Omental fat pad (tissue), 4 donors: ENCODE results near the gene TOPORS. TPM values are rescaled to one million over a fixed set of nuclear protein-coding genes. Genes with fewer than 3 reads are reported as not detected.
"Not testable (repeated sequence)": the region's sequence is repeated elsewhere in the genome, so short reads cannot be mapped to it uniquely, and the experiment has no call there.

ENCODE experiments used
- ATAC-seq: fragments of 150-250 bp; one replicate; pipeline ENCODE4 v1.9.1; 2016; ENCODE audit warnings: mild to moderate bottlenecking, moderate library complexity; ENCODE audit not compliant: low FRiP score
- DNase-seq: peaks from one replicate; pipeline ENCODE4 v3.0.0-alpha.2; 2019; ENCODE audit warnings: low spot score
- CTCF ChIP-seq, 3 donors: fragments of 450-650 bp; IDR thresholded peaks; one replicate each; pipeline ENCODE4 v1.5.1; 2016 to 2017; ENCODE audit warnings: antibody characterized with exemption in 3 of 3, mild to moderate bottlenecking in 3 of 3, moderate library complexity in 2 of 3
- total RNA-seq, 4 donors: library from RNA; depleted of rRNA; stranded (reverse); fragments of >200 nt; gene quantifications; one replicate each; pipeline ENCODE4 v1.1.0, GENCODE V29; 2016

Gene TOPORS
- total RNA-seq, 4 donors from 2014 or later, result 18.0 to 27.1 (median 24.6) TPM

DNA sequence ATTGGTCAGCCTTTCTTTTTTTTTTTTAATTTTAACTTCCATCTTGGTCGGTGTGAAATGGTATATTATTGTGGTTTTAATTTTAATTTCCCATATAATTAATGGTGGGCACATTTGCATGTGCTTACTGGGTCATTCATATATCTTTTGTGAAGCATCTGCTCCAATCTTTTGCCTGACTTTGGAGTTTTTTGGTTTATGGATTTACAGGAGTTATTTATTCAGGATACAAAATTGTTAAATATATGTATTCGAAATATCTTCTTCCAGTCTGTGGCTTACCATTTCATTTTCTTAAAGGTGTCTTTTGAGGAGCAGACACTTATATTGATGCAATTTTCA, 25.7 kb downstream of the TOPORS start:
- no peak for DNase-seq
- no peak for ATAC-seq
- TF ChIP-seq CTCF (IDR thresholded peaks at IDR 0.05), result no peak

DNA sequence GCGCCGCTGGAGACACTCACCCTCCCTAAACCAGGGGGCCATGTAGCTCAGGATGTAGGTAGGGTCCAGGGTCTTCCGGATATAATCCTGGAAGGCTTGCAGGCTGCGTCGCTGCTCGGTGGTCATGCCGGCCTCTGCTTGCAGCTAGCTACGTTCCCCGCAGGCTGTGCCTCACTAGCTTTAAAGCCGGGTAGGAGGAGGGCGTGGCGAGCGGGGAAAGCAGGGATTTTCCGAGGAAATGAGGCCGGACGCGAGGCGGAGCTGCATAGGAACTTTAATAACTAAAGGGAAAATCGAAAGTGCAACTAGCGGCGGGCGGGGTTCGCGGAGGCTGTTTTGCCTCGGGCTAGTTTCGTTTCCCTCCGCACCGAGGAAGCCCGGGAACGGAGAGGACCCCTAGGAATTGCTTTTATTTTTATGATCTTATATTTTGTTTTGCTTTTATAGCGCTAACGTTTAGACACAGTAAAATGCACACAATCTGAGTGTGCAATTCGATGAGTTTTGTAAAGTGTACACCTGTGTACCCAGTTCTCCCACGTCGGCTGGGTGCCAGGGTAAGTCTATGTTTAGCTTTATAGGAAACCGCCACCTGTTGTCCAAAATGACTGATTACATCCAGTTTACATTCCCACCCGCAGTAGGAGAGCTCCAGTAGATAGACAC, 26.2 kb downstream of the TOPORS start, which contains the start of gene RIGI:
Gene RIGI (minus strand): TSS at position 156 of the 666 bp plus-strand sequence. CDS start 30 bp downstream, at position 126.
- DNase-seq (peak; percentile 86), ATAC-seq (peak; percentile 97)
- no peak for TF ChIP-seq CTCF (IDR thresholded peaks at IDR 0.05)

- peak; percentile 19 for ATAC-seq
- TF ChIP-seq CTCF (IDR thresholded peaks at IDR 0.05), result no peak
- no peak for DNase-seq
Observed at GRCh38 chr9:32525709-32526030, 26.7 kb downstream of the TOPORS start.

DNA sequence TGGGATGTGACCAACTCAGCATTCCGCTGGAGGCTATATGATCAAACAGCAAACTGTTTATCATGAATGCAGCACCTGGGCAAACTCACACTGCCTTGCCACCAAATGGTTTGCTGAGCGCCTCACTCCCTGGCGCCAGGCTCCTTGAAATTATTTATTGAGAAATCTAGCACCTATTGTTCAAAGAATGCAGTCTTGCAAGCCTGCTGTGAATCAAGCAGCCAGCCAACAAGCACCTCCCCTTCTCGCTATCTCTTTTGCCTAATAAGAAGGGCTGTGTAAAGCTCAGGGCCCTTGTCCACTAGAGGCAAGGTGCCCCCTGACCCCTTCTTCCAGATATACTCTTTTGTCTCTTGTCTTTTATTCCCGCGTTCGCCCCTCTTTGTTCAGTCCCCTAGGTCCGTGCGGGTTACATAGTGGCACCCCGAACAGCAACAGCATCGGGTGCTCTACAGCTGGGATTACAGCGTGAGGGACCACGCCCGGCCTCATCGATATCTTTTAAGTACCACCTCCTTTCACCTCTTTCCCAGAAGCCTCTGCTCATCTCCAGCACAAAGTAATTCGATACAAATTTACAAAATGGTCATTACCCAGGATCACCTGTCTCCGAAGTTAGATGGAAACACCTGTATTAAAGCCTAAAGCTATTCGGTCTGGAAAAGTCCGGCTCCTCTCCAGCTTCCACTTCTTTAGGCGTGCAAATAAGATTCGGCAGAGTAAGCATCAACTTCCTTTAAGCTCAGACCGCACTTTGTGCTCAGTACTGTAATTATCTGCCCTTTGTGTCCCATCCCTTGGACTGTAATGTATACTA, 27.3 kb downstream of the TOPORS start:
- DNase-seq (no peak), ATAC-seq (peak; percentile 31)
- no peak for TF ChIP-seq CTCF (IDR thresholded peaks at IDR 0.05)

DNA sequence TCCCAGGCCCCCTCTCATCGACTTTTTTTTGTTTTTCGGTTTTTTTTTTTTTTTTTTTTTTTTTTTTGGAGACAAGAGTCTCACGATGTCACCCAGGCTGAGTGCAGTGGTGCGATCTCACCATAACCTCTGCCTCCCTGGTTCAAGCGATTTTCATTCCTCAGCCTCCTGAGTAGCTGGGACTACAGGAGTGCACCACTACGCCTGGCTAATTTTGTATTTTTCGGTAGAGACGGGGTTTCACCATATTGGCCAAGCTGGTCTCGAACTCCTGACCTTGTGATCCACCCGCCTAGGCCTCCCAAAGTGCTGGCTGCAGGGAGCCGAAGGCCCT, 27.9 kb downstream of the TOPORS start:
- ATAC-seq, result not testable (repeated sequence)

DNA sequence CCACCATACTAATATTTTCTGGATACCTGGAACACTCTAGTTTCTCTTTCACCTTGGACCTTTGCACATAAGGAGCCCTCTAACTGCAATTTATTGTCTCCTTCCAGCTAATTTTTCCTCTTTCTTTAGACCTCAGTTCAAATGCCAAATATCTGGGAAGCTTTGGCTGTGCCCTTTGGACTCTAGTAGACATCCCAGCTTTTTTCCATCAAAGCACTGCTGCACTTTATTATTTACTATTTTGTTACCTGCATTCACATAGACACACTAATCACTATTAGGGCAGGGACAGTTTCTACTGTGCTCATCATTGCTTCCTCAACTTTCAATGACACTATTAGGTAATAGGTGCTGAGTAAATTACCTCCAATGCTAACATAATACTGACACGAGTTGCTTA, 28.5 kb downstream of the TOPORS start:
- no peak for TF ChIP-seq CTCF (IDR thresholded peaks at IDR 0.05)
- DNase-seq (no peak), ATAC-seq (no peak)

More for the DNA sequence above, 27.9 kb downstream of the TOPORS start:
- DNase-seq, result not testable (repeated sequence)

- no peak for TF ChIP-seq CTCF (IDR thresholded peaks at IDR 0.05)
- ATAC-seq, result no peak
- no peak for DNase-seq
Observed at GRCh38 chr9:32518276-32518675, 34.1 kb downstream of the TOPORS start.
